Skeletal muscle tissue (tissue), 4 donors: ENCODE measurements around the gene CRB2. TPM values are rescaled to one million over a fixed set of nuclear protein-coding genes. Genes with fewer than 3 reads are reported as not detected.

Experiments
- H3K27ac ChIP-seq: one replicate; pipeline ENCODE4 v1.7.0; 2013; ENCODE audit warnings: mild to moderate bottlenecking, low read depth, low read length, inconsistent platforms
- H3K27me3 ChIP-seq, 3 donors: one replicate each; pipeline ENCODE4 v1.7.0; 2013; ENCODE audit warnings: low read length in 3 of 3; ENCODE audit not compliant: control insufficient read depth in 3 of 3, insufficient read depth in 3 of 3
- H3K36me3 ChIP-seq, 3 donors: one replicate each; pipeline ENCODE4 v1.7.0; 2013; ENCODE audit warnings: low read length in 3 of 3; ENCODE audit not compliant: control insufficient read depth in 3 of 3, insufficient read depth in 3 of 3
- H3K4me1 ChIP-seq, 3 donors: one replicate each; pipeline ENCODE4 v1.7.0; 2013; ENCODE audit warnings: low read length in 3 of 3, mild to moderate bottlenecking in 3 of 3; ENCODE audit not compliant: control insufficient read depth in 3 of 3, insufficient read depth in 3 of 3
- H3K4me3 ChIP-seq, 3 donors: one replicate each; pipeline ENCODE4 v1.7.0; 2013; ENCODE audit warnings: low read length in 3 of 3
- H3K9ac ChIP-seq, 3 donors: one replicate each; pipeline ENCODE4 v1.7.0; 2013; ENCODE audit warnings: low read length in 3 of 3, mild to moderate bottlenecking in 3 of 3, moderate library complexity in 2 of 3, low read depth in 1 of 3
- H3K9me3 ChIP-seq, 3 donors: one replicate each; pipeline ENCODE4 v1.7.0; 2013; ENCODE audit warnings: low read length in 3 of 3; ENCODE audit not compliant: control insufficient read depth in 3 of 3
- total RNA-seq: library from RNA; depleted of rRNA; stranded (reverse); fragments of >200 nt; gene quantifications from one replicate; pipeline ENCODE4 v1.2.3, GENCODE V29; 2014
- donor health status: Osteomylitis.

Gene CRB2
- total RNA-seq, 1 donor from 2014 or later = under 0.01 TPM

- no peaks in the 10 kb centered on the region for H3K4me1 ChIP-seq
- no peak overlapping the region for H3K4me3 ChIP-seq
Observed at GRCh38 chr9:123412171-123412820, 56.3 kb downstream of the CRB2 start.

GRCh38 chr9:123414204-123414603, 58.2 kb downstream of the CRB2 start:
- Histone ChIP-seq H3K9me3 (no peaks in the 10 kb centered on the region), H3K27ac (no peak overlapping the region), H3K9ac (no peak overlapping the region), H3K4me3 (no peak overlapping the region), H3K4me1 (no peaks in the 10 kb centered on the region), H3K27me3 (no peaks in the 10 kb centered on the region), H3K36me3 (peaks cover 4 to 10% (median 9%) of the 10 kb centered on the region in 3 donors)

More at GRCh38 chr9:123412171-123412820, 56.3 kb downstream of the CRB2 start:
- Histone ChIP-seq H3K27me3 (no peaks in the 10 kb centered on the region), H3K27ac (no peak overlapping the region), H3K36me3 (peaks cover 2 to 12% (median 4%) of the 10 kb centered on the region in 3 donors), H3K9ac (no peak overlapping the region), H3K9me3 (no peaks in the 10 kb centered on the region)

GRCh38 chr9:123414936-123415930, 59.2 kb downstream of the CRB2 start:
- H3K4me1 ChIP-seq = no peaks in the 10 kb centered on the region
- no peaks in the 10 kb centered on the region for H3K27me3 ChIP-seq
- H3K36me3 ChIP-seq = peaks cover 11 to 12% (median 12%) of the 10 kb centered on the region in 3 donors
- H3K9ac ChIP-seq = no peak overlapping the region
- H3K27ac ChIP-seq = no peak overlapping the region
- no peaks in the 10 kb centered on the region for H3K9me3 ChIP-seq
- H3K4me3 ChIP-seq = no peak overlapping the region

- Histone ChIP-seq H3K36me3 (peaks cover 11 to 13% (median 11%) of the 10 kb centered on the region in 3 donors), H3K4me1 (no peaks in the 10 kb centered on the region), H3K9ac (no peak overlapping the region), H3K9me3 (no peaks in the 10 kb centered on the region), H3K27me3 (no peaks in the 10 kb centered on the region), H3K4me3 (no peak overlapping the region), H3K27ac (no peak overlapping the region)
Observed at GRCh38 chr9:123416176-123416575, 60.2 kb downstream of the CRB2 start.

GRCh38 chr9:123417289-123418051, 61.5 kb downstream of the CRB2 start:
- Histone ChIP-seq H3K9ac (no peak overlapping the region), H3K27me3 (no peaks in the 10 kb centered on the region), H3K27ac (no peak overlapping the region), H3K36me3 (peaks cover 9 to 12% (median 11%) of the 10 kb centered on the region in 3 donors), H3K4me1 (no peaks in the 10 kb centered on the region), H3K4me3 (no peak overlapping the region), H3K9me3 (no peaks in the 10 kb centered on the region)

GRCh38 chr9:123418052-123418430, 62.0 kb downstream of the CRB2 start:
- Histone ChIP-seq H3K4me1 (no peaks in the 10 kb centered on the region), H3K9me3 (no peaks in the 10 kb centered on the region), H3K27ac (no peak overlapping the region), H3K27me3 (no peaks in the 10 kb centered on the region), H3K4me3 (no peak overlapping the region), H3K36me3 (peaks cover 9 to 14% (median 11%) of the 10 kb centered on the region in 3 donors), H3K9ac (no peak overlapping the region)

GRCh38 chr9:123418506-123418905, 62.5 kb downstream of the CRB2 start:
- Histone ChIP-seq H3K27ac (no peak overlapping the region), H3K9me3 (no peaks in the 10 kb centered on the region), H3K4me1 (no peaks in the 10 kb centered on the region), H3K4me3 (no peak overlapping the region), H3K36me3 (peaks cover 12 to 17% (median 13%) of the 10 kb centered on the region in 3 donors), H3K27me3 (no peaks in the 10 kb centered on the region), H3K9ac (no peak overlapping the region)

GRCh38 chr9:123419091-123419490, 63.1 kb downstream of the CRB2 start:
- Histone ChIP-seq H3K36me3 (peaks cover 13 to 17% (median 15%) of the 10 kb centered on the region in 3 donors), H3K27ac (no peak overlapping the region), H3K4me1 (no peaks in the 10 kb centered on the region), H3K9ac (no peak overlapping the region), H3K4me3 (no peak overlapping the region), H3K9me3 (no peaks in the 10 kb centered on the region), H3K27me3 (no peaks in the 10 kb centered on the region)

- Histone ChIP-seq H3K9ac (no peak overlapping the region), H3K27me3 (no peaks in the 10 kb centered on the region), H3K27ac (no peak overlapping the region)
Observed at GRCh38 chr9:123419721-123420591, 64.0 kb downstream of the CRB2 start.

More at GRCh38 chr9:123419721-123420591, 64.0 kb downstream of the CRB2 start:
- Histone ChIP-seq H3K4me1 (no peaks in the 10 kb centered on the region), H3K4me3 (no peak overlapping the region), H3K36me3 (peaks cover 13 to 17% (median 15%) of the 10 kb centered on the region in 3 donors), H3K9me3 (no peaks in the 10 kb centered on the region)
